MM.1S (cell line): ENCODE measurements around the gene GRIA3.

ENCODE experiments used
- DNase-seq: peaks from one replicate; pipeline ENCODE4 v3.0.0-alpha.2; 2015
- H2AFZ ChIP-seq: fragments of 300-600 bp; sonication (generic); 2 replicates; pipeline ENCODE4 v1.6.0; 2016; ENCODE audit warnings: antibody characterized with exemption, low read length
- H3F3A ChIP-seq: fragments of 300-600 bp; sonication (generic); 2 replicates; pipeline ENCODE4 v1.6.1; 2016; ENCODE audit warnings: mild to moderate bottlenecking, antibody characterized with exemption, low read length, moderate library complexity, mixed read lengths; ENCODE audit not compliant: insufficient read depth
- H3K27ac ChIP-seq: fragments of 300-600 bp; sonication (generic); 2 replicates; pipeline ENCODE4 v1.5.1; 2016; ENCODE audit warnings: mild to moderate bottlenecking, low read length
- H3K27me3 ChIP-seq: fragments of 300-600 bp; sonication (generic); replicated peaks from 2 replicates; pipeline ENCODE4 v1.6.0; 2016; ENCODE audit warnings: low read length; ENCODE audit not compliant: insufficient read depth
- H3K36me3 ChIP-seq: fragments of 300-600 bp; sonication (generic); replicated peaks from 2 replicates; pipeline ENCODE4 v1.6.1; 2016; ENCODE audit warnings: mild to moderate bottlenecking, low read length, mixed read lengths; ENCODE audit not compliant: insufficient read depth
- H3K4me1 ChIP-seq: fragments of 300-600 bp; sonication (generic); 2 replicates; pipeline ENCODE4 v1.6.1; 2016; ENCODE audit warnings: low read length, mixed read lengths
- H3K4me2 ChIP-seq: fragments of 300-600 bp; sonication (generic); 2 replicates; pipeline ENCODE4 v1.6.0; 2016; ENCODE audit warnings: low read depth, low read length
- H3K4me3 ChIP-seq: fragments of 300-600 bp; sonication (generic); 2 replicates; pipeline ENCODE4 v1.5.1; 2016; ENCODE audit warnings: low read length, mixed read lengths
- H3K79me2 ChIP-seq: fragments of 300-600 bp; sonication (generic); 2 replicates; pipeline ENCODE4 v1.6.1; 2016; ENCODE audit warnings: mixed run types, low read length, mixed read lengths
- H3K9ac ChIP-seq: fragments of 300-600 bp; sonication (generic); 2 replicates; pipeline ENCODE4 v1.6.1; 2016; ENCODE audit warnings: low read length, mixed read lengths
- H3K9me2 ChIP-seq: fragments of 300-600 bp; sonication (generic); replicated peaks from 2 replicates; pipeline ENCODE4 v1.6.1; 2016; ENCODE audit warnings: mild to moderate bottlenecking, low read length, mixed read lengths; ENCODE audit not compliant: insufficient read depth
- H3K9me3 ChIP-seq: fragments of 300-600 bp; sonication (generic); replicated peaks from 2 replicates; pipeline ENCODE4 v1.6.1; 2016; ENCODE audit warnings: mild to moderate bottlenecking, low read length, mixed read lengths; ENCODE audit not compliant: insufficient read depth
- H4K20me1 ChIP-seq: fragments of 300-600 bp; sonication (generic); 2 replicates; pipeline ENCODE4 v1.6.1; 2016; ENCODE audit warnings: mild to moderate bottlenecking, low read length, moderate library complexity, mixed read lengths; ENCODE audit not compliant: insufficient read depth
- EZH2 ChIP-seq: fragments of 300-600 bp; sonication (generic); optimal IDR thresholded peaks from 2 replicates; pipeline ENCODE3; 2017; ENCODE audit warnings: low read depth, mild to moderate bottlenecking, antibody characterized with exemption, low read length, mixed read lengths
- EZH2phosphoT487 ChIP-seq: fragments of 300-600 bp; sonication (generic); IDR thresholded peaks from 2 replicates; pipeline ENCODE4 v1.6.1; 2018; ENCODE audit warnings: antibody characterized with exemption, low read length
- TF ChIP-seq, protein P1 (sequence below): fragments of 300-600 bp; sonication (generic); IDR thresholded peaks from 2 replicates; pipeline ENCODE4 v1.5.1; 2016; ENCODE audit warnings: antibody characterized with exemption, low read length, mixed read lengths

The GRIA3 gene

DNA sequence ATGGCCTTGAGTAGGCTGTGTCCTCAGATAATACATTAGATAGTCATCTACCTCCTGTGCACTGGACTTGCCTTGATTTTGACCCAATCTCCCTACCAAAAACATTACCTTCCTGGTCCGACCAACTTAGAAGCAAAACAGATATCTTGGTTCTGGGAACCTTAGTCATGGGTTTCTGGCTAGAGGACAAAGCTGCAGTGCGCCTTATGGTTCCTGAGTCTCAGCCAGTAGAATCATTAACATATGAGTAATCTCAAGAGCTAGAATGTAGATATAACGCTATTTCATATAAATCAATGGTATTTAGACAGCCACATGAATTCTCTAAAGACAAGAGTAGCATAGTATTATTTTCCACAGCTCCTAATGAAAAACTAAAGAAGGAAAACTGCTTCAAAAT lies 83.1 kb downstream of the GRIA3 start:
- Histone ChIP-seq H3K36me3 (no peaks in the 10 kb centered on the region), H3K4me2 (no peak overlapping the region), H3K9me3 (no peaks in the 10 kb centered on the region), H3K4me1 (no peaks in the 10 kb centered on the region), H3F3A (no peaks in the 10 kb centered on the region), H3K9ac (no peak overlapping the region), H3K27me3 (no peaks in the 10 kb centered on the region), H3K4me3 (no peak overlapping the region), H3K27ac (no peak overlapping the region), H3K9me2 (no peaks in the 10 kb centered on the region), H2AFZ (no peak overlapping the region), H3K79me2 (no peaks in the 10 kb centered on the region), H4K20me1 (no peaks in the 10 kb centered on the region)
- DNase-seq: no peak
- TF ChIP-seq EZH2: no peak
- TF ChIP-seq, protein P1, sequence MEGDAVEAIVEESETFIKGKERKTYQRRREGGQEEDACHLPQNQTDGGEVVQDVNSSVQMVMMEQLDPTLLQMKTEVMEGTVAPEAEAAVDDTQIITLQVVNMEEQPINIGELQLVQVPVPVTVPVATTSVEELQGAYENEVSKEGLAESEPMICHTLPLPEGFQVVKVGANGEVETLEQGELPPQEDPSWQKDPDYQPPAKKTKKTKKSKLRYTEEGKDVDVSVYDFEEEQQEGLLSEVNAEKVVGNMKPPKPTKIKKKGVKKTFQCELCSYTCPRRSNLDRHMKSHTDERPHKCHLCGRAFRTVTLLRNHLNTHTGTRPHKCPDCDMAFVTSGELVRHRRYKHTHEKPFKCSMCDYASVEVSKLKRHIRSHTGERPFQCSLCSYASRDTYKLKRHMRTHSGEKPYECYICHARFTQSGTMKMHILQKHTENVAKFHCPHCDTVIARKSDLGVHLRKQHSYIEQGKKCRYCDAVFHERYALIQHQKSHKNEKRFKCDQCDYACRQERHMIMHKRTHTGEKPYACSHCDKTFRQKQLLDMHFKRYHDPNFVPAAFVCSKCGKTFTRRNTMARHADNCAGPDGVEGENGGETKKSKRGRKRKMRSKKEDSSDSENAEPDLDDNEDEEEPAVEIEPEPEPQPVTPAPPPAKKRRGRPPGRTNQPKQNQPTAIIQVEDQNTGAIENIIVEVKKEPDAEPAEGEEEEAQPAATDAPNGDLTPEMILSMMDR: no peak
- no peak for TF ChIP-seq EZH2phosphoT487

DNA sequence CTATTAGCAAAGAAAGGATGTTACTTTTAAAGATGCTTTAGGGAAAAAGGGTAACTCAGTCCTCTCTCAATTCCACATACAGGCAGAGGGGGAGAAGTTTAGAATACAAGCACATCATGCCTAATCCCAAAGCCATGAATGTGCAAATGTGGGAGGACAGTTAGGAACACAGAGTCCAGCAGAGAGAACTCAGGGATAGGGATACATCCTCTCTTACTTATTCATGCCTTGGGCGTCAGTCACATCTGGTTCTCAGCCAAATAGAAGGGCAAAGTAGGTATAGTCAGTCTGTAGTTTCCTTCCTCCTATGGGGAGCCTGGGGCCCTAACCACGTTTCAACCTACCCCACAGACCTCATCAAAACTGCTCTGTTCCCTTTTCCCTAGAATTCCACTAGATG lies 87.8 kb downstream of the GRIA3 start:
- H3K4me2 ChIP-seq: no peak overlapping the region
- no peaks in the 10 kb centered on the region for H3K9me2 ChIP-seq
- TF ChIP-seq EZH2: no peak
- TF ChIP-seq, protein P1: no peak
- TF ChIP-seq EZH2phosphoT487: no peak
- no peaks in the 10 kb centered on the region for H3K4me1 ChIP-seq
- H3K79me2 ChIP-seq: no peaks in the 10 kb centered on the region
- no peaks in the 10 kb centered on the region for H3K36me3 ChIP-seq
- no peak overlapping the region for H2AFZ ChIP-seq
- no peak overlapping the region for H3K4me3 ChIP-seq
- no peaks in the 10 kb centered on the region for H3K9me3 ChIP-seq
- H3K27ac ChIP-seq: no peak overlapping the region
- H3K27me3 ChIP-seq: no peaks in the 10 kb centered on the region
- H4K20me1 ChIP-seq: no peaks in the 10 kb centered on the region
- H3K9ac ChIP-seq: no peak overlapping the region
- DNase-seq: no peak
- no peaks in the 10 kb centered on the region for H3F3A ChIP-seq

DNA sequence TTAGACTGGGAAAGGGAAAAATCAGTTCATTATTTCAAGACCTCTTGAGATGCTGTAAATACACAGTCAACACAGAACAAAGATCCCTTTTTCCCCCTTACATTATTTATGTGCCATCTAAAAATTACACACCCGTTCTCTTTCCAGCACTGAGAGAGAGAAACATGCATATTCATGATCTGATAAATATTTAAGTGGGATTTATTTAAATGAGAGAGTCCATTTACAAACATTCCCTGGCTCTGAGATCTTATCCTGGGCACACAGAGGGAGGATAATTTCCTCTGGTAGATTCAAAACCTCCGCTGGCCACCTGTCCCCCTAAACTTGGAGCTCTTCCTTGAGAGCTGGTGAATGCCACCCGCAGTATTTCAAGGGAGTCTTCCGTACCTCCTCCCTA lies 88.6 kb downstream of the GRIA3 start:
- Histone ChIP-seq H3K4me1 (no peaks in the 10 kb centered on the region), H3K27ac (no peak overlapping the region), H3K9ac (no peak overlapping the region), H3K27me3 (no peaks in the 10 kb centered on the region), H3K9me3 (no peaks in the 10 kb centered on the region), H3K36me3 (no peaks in the 10 kb centered on the region), H3K9me2 (no peaks in the 10 kb centered on the region), H3K4me3 (no peak overlapping the region), H4K20me1 (no peaks in the 10 kb centered on the region), H2AFZ (no peak overlapping the region), H3K79me2 (no peaks in the 10 kb centered on the region), H3K4me2 (no peak overlapping the region), H3F3A (no peaks in the 10 kb centered on the region)
- DNase-seq: no peak
- TF ChIP-seq EZH2phosphoT487 (no peak), EZH2 (no peak)
- TF ChIP-seq, protein P1: no peak
